Testis (tissue), 3 donors: ENCODE results near the gene SQSTM1. TPM values are rescaled to one million over a fixed set of nuclear protein-coding genes. Genes with fewer than 3 reads are reported as not detected.

Source experiments
- DNase-seq: peaks from one replicate; pipeline ENCODE4 v3.0.0-alpha.2; 2019
- H3K27ac ChIP-seq, 2 donors: fragments of 200-600 bp; sonication (generic); one replicate each; pipeline ENCODE4 v1.5.1; 2019
- H3K27me3 ChIP-seq: fragments of 200-600 bp; sonication (generic); one replicate; pipeline ENCODE4 v1.5.1; 2019
- H3K36me3 ChIP-seq: fragments of 200-600 bp; sonication (generic); one replicate; pipeline ENCODE4 v1.5.1; 2017; ENCODE audit warnings: low read depth; ENCODE audit errors: missing control alignments
- H3K4me1 ChIP-seq: fragments of 200-600 bp; sonication (generic); one replicate; pipeline ENCODE4 v1.5.1; 2019
- H3K4me3 ChIP-seq, 2 donors: fragments of 200-600 bp; sonication (generic); one replicate each; pipeline ENCODE4 v1.5.1; 2017 to 2019
- H3K9me3 ChIP-seq: fragments of 200-600 bp; sonication (generic); one replicate; pipeline ENCODE4 v1.5.1; 2017
- POLR2A ChIP-seq: fragments of 450-650 bp; IDR thresholded peaks from one replicate; pipeline ENCODE4 v1.6.1; 2017; ENCODE audit warnings: antibody characterized with exemption, mild to moderate bottlenecking, moderate library complexity
- WGBS, 2 donors: methylation state at CpG; one replicate each; pipeline ENCODE4 v1.1.5; 2018; 5-methylcytosine and 5-hydroxymethylcytosine counted together
- intact Hi-C: fragments of 100-400 bp; cut with DNase I; formaldehyde crosslinking; loops from one replicate; pipeline ENCODE4 v1.15.1; 2023; ENCODE audit warnings: low total_unique reads
- polyA plus RNA-seq: library from polyadenylated mRNA; stranded (reverse); fragments of 350-450 nt; fragmentation: Illumina TruSeq; extraction: RNeasy Lipid Tissue Mini Kit (QIAGEN cat#74804); gene quantifications from one replicate; pipeline ENCODE4 v1.2.3, GENCODE V29; 2014; ENCODE audit warnings: low read depth, low replicate concordance; ENCODE audit not compliant: insufficient read depth
- total RNA-seq, 2 donors: library from RNA; depleted of rRNA; stranded (reverse); fragments of >200 nt; gene quantifications; one replicate each; pipeline ENCODE4 v1.2.3, GENCODE V29; 2016
- TF ChIP-seq, protein P1 (sequence below), 3 experiments: fragments of 450-650 bp in 2 of 3; fragments of 200-600 bp in 1 of 3; sonication (generic) in 1 of 3; IDR thresholded peaks; one replicate each; pipeline ENCODE4 v1.5.1; 2016 to 2019; ENCODE audit warnings: antibody characterized with exemption in 3 of 3, mild to moderate bottlenecking in 2 of 3, moderate library complexity in 1 of 3

SQSTM1 gene
- total and polyA plus RNA-seq, 3 donors from 2014 or later = 165 to 255 (median 192) TPM

DNA sequence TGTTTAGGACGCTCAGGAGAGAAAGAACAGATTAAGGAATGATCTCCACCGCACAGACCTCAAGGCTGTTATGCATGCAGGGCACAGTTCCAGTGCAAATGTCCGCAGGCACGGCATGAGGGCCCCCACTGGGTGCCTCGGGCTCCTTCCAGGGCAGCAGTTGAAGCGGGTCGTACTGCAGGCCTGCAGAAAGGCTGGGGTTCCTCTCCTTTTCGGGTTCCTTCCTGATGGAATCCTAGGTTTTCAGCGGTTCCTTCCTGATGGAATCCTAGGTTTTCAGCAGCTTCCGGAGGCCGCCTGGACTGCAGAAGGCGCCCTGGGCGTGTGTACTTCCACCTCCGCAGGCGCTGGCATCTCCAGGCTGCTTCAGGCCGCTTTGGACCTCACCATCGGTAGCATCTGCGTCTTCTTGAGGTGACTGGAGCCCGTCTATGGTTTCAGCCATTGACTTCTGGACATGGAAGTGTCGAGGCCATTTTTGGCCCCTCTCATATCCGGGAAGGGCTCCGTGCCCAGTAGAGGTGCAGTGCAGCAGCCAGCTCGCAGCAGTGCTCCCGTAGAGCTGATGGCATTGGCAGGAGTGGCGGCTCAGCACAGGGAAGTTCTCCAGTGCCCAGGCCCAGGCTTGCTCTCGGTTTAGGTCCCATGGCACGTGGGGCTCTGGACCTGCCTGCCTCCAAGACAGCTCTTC, 8.4 kb upstream of the SQSTM1 start:
- no peak for DNase-seq
- no peaks in the 10 kb centered on the region for H3K9me3 ChIP-seq
- no peak for TF ChIP-seq POLR2A
- TF ChIP-seq, protein P1, sequence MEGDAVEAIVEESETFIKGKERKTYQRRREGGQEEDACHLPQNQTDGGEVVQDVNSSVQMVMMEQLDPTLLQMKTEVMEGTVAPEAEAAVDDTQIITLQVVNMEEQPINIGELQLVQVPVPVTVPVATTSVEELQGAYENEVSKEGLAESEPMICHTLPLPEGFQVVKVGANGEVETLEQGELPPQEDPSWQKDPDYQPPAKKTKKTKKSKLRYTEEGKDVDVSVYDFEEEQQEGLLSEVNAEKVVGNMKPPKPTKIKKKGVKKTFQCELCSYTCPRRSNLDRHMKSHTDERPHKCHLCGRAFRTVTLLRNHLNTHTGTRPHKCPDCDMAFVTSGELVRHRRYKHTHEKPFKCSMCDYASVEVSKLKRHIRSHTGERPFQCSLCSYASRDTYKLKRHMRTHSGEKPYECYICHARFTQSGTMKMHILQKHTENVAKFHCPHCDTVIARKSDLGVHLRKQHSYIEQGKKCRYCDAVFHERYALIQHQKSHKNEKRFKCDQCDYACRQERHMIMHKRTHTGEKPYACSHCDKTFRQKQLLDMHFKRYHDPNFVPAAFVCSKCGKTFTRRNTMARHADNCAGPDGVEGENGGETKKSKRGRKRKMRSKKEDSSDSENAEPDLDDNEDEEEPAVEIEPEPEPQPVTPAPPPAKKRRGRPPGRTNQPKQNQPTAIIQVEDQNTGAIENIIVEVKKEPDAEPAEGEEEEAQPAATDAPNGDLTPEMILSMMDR (IDR thresholded peaks at IDR 0.05) = no peak
- no peak overlapping the region for H3K27ac ChIP-seq
- H3K4me1 ChIP-seq = peaks cover 7% of the 10 kb centered on the region
- no peak overlapping the region for H3K4me3 ChIP-seq
- intact Hi-C loops = loop anchor here (5.0 kb wide), 1 partner anchor 395 kb away; the partner anchor contains the start of gene RASGEF1C
- no peaks in the 10 kb centered on the region for H3K36me3 ChIP-seq
- 61 to 80% methylated on average over 11 to 27 of the region's 27 CpGs for WGBS, 2 donors
- H3K27me3 ChIP-seq = no peaks in the 10 kb centered on the region

DNA sequence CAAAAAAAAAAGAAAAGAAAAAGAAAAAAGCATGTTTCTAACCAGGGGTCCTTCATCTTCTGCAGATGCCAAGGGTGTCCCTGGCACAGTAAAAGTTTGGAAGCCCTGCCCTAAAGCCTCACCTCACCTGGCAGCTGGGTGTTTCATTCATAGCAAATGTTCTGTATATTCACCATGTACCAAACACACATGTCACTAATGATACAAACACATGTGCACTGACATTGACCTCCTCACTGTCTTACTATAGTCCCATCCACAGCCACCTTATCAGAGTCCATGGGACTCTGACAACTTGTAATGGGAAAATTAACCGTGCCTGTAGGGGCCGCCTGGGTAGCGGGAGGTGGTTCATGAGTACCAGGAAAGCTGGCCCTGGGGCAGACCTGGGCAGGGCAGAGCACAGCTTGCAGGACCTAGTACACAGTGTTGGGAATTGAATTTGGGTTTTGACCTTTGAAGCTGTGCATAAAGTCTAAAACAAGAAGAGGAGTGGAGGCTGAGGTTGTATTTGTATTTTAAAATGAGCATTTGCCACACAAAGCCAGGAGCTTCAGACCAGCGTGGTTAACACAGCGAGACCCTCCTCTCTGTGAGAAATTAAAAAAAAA, 7.6 kb upstream of the SQSTM1 start:
- WGBS, 2 donors = 95 to 96% methylated on average over 5 of the region's 5 CpGs
- intact Hi-C loops = loop anchor here (5.0 kb wide), 1 partner anchor 394 kb away; the partner anchor contains the start of gene RASGEF1C
- no peak for DNase-seq

DNA sequence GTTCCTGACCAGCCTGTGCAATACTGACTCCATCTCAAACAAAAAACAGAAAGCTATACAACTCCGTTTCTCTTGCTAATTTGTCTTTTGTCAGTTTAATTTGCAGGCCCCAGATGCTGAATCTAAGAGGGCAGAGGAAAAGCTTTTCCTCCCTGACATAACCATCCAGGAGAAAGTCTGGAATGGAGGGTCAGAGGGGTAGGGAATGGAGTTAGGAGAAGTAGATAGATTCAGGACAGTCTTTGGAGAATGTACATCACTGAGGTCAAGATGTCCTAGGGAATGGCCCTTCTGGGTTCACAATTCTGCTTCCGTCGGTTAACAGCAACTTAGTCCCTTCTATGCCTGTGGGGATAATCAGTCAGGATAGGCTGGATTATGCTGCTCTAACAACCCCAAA, 6.6 kb upstream of the SQSTM1 start:
- H3K9me3 ChIP-seq = no peaks in the 10 kb centered on the region
- H3K4me1 ChIP-seq = peaks cover 22% of the 10 kb centered on the region
- TF ChIP-seq, protein P1 (IDR thresholded peaks at IDR 0.05) = no peak
- no peak for TF ChIP-seq POLR2A
- no peaks in the 10 kb centered on the region for H3K27me3 ChIP-seq
- H3K4me3 ChIP-seq = no peak overlapping the region
- no peaks in the 10 kb centered on the region for H3K36me3 ChIP-seq
- WGBS, 2 donors = 79 to 84% methylated on average over 3 of the region's 3 CpGs
- no peak for DNase-seq
- intact Hi-C loops = loop anchor here (5.0 kb wide), 1 partner anchor 393 kb away; the partner anchor contains the start of gene RASGEF1C
- no peak overlapping the region for H3K27ac ChIP-seq

More for the DNA sequence above, 7.6 kb upstream of the SQSTM1 start:
- Histone ChIP-seq H3K4me1 (peaks cover 14% of the 10 kb centered on the region), H3K9me3 (no peaks in the 10 kb centered on the region), H3K27ac (no peak overlapping the region), H3K36me3 (no peaks in the 10 kb centered on the region), H3K27me3 (no peaks in the 10 kb centered on the region), H3K4me3 (no peak overlapping the region)
- TF ChIP-seq POLR2A = no peak
- TF ChIP-seq, protein P1 (IDR thresholded peaks at IDR 0.05) = no peak

DNA sequence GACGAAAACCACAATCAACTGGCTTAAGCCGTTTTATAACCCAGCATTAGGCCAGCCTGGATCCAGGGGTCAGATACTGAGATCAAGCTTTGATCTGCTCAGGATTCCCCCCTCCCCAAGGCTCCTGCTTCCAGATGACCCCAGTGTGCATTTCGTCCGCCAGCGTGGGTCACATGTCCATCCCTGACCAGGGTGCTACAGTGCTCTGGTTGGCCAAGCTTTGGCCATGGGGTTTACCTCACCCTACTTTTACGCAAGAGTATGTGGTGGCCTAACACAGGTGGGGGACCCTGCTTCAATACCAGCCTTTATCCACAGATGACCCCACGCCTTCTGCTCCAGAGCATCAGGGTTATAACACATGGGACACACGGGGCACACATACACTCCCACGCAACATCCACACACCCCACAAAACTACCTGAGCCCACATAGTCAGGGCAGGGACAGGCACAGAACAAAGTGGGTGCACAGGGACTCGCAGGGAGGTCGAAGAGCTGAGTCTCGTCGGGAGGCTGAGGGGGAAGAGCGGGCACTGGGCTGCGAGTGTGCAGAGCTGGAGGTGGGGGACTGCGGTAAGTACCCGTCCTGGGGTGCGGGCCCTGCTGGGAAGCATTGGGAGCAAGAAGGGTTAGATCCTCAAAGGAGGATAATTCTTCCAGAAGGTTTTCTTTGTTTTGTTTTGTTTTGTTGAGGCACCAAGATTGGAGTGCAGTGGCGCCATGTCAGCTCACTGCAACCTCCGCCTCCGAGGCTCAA, 5.0 kb upstream of the SQSTM1 start:
- no peak overlapping the region for H3K4me3 ChIP-seq
- no peaks in the 10 kb centered on the region for H3K9me3 ChIP-seq
- intact Hi-C loops = no loop called here
- no peak for TF ChIP-seq POLR2A
- TF ChIP-seq, protein P1 (IDR thresholded peaks at IDR 0.05) = no peak
- no peaks in the 10 kb centered on the region for H3K36me3 ChIP-seq
- no peak overlapping the region for H3K27ac ChIP-seq
- DNase-seq = no peak
- H3K27me3 ChIP-seq = no peaks in the 10 kb centered on the region
- WGBS, 2 donors = 84 to 96% methylated on average over 17 to 21 of the region's 21 CpGs
- peaks cover 35% of the 10 kb centered on the region for H3K4me1 ChIP-seq
